NCI-H1417 (cell line): Measurements from ENCODE around the gene ST8SIA5.

Experiments
- DNase-seq, 3 experiments: peaks; one replicate each; lab custom pipeline; 2025; lab: John Stamatoyannopoulos, UW

The ST8SIA5 gene

DNA sequence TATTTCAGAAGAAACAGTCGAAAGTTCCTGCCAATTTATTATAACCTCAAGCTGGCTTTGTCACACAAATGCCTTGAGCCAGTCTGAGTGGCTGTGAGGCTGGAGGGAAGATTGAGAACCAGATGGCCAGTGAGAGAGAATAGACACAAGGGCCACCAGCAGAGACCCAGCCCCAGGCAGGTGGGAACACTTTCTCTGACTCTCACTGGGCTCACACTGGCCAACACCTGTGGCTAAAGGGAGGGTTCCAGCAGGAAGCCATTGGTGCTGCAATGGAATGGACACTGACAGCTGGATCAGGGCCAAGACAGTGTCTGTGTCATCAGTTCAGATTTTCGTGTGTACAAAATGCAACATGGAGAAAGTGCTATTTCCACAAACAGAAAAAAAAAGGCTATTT, 129.7 kb downstream of the ST8SIA5 start:
- peak in 2 of 3 experiments; percentile 21 to 40 for DNase-seq

DNA sequence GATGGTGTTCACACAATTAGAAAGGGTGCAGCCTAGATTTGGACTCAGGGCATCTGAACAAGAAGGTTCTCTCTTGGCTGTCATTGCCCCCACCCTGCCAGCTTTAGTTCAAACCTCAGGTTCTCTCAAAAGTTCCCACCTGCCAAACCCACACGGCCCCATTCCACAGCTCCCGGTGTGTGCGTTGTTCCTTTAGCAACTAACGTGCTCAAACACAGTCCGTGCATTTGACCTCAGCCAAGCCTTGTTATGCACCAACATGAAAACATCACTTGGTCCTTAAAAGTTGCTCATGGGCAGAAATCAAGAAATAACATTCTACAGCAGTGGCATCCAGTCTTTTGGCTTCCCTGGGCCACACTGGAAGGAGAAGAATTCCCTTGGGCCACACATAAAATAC, 131.8 kb downstream of the ST8SIA5 start:
- no peak for DNase-seq

DNA sequence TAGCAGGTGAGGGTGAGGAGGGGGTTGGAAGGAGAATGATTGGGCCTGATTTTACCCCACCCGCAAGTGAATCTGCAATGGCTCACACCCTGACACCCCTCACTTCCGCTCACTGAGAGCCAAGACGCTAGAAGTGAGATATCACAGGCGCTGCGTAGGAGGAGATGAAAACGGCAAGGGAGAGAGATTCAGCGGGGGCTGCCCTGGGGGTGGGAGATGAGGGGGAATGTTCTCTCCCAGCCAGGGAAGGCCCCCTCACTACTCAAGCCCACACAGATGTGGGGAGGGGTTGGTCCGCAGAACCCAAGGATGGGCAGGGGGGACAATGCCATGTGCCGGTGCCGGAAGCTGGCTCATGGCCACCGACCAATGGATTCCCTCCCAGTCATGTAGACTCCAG, 132.7 kb downstream of the ST8SIA5 start:
- DNase-seq: no peak

DNA sequence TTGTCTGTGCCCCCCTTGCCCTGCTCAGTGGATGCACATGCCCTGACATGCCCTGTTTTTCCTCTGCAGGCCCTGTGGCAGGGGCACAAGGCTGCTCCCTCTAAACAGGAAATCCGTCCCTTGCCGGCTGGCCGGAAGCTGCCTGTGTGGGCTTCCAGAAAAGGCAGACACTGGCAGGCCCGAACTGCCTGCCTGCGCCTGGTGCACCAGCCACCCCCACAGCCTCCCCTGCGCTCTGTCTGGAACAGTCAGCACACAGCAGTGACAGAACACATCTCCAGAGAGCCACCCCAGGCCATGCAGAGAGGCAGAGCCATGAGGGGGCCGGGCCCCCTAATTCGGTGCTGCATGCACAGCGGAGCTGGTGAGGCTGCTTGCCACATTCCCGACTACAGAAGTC, 133.3 kb downstream of the ST8SIA5 start:
- DNase-seq: no peak

DNA sequence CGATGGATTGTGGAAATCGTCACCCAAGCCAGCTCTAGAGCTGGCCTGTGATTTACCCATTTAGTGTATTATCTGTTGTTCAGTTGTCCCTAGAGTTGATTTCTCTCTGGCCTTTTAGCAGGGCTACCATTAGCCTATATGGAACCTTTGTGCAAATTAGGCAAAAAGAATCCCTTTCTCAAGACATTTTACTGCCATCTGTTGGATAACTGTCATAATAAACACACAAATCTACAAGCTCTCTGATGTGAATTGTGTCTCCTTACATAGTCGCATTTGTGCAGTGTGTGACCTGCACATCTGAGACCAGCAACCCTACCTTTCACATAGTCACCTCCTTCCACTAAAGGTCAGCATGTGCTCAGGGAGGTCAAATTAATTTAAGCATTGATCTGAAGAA, 133.9 kb downstream of the ST8SIA5 start:
- DNase-seq: peak in 2 of 3 experiments; percentile 2 to 58

DNA sequence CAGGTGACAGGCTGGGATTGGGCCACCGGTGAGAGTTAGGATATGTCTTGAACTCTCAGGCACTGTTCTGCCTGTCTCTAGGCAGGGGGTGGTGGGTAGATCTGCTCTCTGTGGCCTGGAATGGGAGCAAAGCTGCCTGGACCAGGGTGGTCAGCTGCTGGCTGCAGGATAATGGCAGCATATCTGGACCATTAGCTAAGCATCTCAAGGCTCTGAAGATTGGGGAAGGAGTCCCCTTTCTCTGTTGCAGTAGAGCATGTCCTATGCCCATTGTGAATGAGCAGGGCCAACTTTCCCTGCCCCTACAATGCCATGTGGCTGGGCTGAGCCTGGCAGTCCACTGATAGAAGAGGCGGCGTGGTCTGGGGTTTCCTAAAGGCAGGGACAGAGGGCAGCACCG, 134.4 kb downstream of the ST8SIA5 start:
- DNase-seq: no peak

DNA sequence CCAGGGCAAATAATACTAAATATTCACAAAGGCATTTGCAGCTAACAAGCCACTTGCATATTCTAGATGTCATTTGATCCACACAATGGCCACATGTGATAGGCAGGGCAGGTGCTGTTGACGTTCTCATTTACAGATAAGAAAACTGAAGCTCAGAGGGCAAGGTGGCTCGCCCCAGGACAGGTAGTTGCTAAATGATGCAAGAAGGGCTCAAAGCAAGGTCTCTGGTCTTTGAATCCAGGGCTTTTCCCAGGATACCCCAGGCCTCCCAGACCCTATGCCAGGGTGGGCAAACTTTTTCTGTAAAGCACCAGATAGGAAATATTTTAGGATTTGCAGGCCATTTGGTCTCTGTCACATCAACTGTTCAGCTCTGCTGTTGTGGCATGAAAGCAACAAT, 135.0 kb downstream of the ST8SIA5 start:
- DNase-seq: peak in 1 of 3 experiments; percentile 9

DNA sequence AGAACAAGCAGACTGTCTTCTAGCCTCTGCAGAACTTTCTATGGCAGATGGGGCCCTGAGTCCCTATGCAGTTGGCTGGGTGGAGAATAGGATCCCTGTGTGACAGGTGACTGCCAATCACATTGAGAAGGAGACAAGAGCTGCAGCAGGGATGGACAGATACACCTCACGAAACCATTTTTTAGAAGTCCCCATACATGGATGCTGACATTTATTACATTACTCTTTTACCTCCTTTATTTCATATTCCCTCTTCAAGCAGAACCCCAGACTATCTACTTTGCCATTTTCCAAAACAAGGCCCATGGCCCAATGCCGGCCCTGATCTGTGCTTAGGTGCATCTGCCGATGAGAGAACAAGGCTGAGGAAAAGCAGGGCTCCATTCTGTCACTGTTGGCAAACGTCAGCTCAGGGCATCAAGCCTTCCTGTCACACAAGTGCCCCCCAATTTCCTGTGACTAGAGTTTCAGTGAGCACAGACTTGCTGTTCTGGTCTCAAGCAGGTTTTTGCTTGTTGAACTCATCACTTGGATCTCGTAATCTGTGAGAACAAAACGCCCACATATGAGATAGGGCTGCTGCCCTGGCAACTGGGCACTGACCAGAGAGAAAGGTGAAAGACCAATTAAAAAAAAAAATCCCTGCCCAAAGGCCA, 135.6 kb downstream of the ST8SIA5 start:
- DNase-seq: no peak

DNA sequence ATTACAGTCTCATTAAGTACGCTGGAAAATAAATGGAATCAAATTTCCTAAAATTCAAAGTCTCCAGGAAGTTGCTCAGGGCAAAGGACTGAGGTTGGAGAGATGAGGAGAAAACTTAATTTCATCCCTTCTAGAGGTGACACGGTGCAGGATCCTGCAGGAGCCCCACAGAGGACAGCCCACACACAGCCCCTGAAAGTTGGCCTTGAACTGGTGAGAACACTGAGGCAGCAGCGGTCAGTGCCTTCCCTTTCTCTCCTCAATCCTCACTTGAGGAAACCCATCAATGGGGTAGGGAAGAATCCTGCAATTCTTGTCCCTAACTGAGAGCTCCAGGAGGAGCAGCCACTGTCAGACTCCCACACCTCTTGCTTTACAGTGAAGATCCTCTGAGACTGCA, 137.3 kb downstream of the ST8SIA5 start:
- DNase-seq: no peak
